ENCODE results near the gene KCNC1.

The KCNC1 gene

GRCh38 chr11:17695454-17696441 is 38.8 kb upstream of the KCNC1 start:
- TF ChIP-seq, protein P1, sequence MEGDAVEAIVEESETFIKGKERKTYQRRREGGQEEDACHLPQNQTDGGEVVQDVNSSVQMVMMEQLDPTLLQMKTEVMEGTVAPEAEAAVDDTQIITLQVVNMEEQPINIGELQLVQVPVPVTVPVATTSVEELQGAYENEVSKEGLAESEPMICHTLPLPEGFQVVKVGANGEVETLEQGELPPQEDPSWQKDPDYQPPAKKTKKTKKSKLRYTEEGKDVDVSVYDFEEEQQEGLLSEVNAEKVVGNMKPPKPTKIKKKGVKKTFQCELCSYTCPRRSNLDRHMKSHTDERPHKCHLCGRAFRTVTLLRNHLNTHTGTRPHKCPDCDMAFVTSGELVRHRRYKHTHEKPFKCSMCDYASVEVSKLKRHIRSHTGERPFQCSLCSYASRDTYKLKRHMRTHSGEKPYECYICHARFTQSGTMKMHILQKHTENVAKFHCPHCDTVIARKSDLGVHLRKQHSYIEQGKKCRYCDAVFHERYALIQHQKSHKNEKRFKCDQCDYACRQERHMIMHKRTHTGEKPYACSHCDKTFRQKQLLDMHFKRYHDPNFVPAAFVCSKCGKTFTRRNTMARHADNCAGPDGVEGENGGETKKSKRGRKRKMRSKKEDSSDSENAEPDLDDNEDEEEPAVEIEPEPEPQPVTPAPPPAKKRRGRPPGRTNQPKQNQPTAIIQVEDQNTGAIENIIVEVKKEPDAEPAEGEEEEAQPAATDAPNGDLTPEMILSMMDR (IDR thresholded peaks at IDR 0.05) = no peak
- Histone ChIP-seq H3K36me3 (ENCODE audit: control insufficient read depth, insufficient read depth, low read length) (no peaks in the 10 kb centered on the region), H3K9ac (no peak overlapping the region), H3K4me1 (no peaks in the 10 kb centered on the region), H3K9me3 (ENCODE audit: control insufficient read depth, low read length) (no peaks in the 10 kb centered on the region), H3K27me3 (ENCODE audit: control insufficient read depth, insufficient read depth, low read length) (no peaks in the 10 kb centered on the region), H3K4me2 (ENCODE audit: low read length) (no peak overlapping the region), H3K79me2 (no peaks in the 10 kb centered on the region), H3K27ac (no peak overlapping the region), H3K4me3 (ENCODE audit: low read depth, low read length) (no peak overlapping the region), H2AFZ (no peak overlapping the region)

- H3K27me3 ChIP-seq (ENCODE audit: control insufficient read depth, insufficient read depth, low read length) = no peaks in the 10 kb centered on the region
Measured at GRCh38 chr11:17696741-17697140, 37.8 kb upstream of the KCNC1 start.

GRCh38 chr11:17697175-17697949 is 37.2 kb upstream of the KCNC1 start:
- Histone ChIP-seq H3K36me3 (ENCODE audit: control insufficient read depth, insufficient read depth, low read length) (no peaks in the 10 kb centered on the region), H3K27ac (no peak overlapping the region), H3K4me3 (ENCODE audit: low read depth, low read length) (no peak overlapping the region), H3K9me3 (ENCODE audit: control insufficient read depth, low read length) (no peaks in the 10 kb centered on the region), H2AFZ (no peak overlapping the region), H3K79me2 (no peaks in the 10 kb centered on the region), H3K4me2 (ENCODE audit: low read length) (no peak overlapping the region), H3K9ac (no peak overlapping the region), H3K4me1 (no peaks in the 10 kb centered on the region), H3K27me3 (ENCODE audit: control insufficient read depth, insufficient read depth, low read length) (no peaks in the 10 kb centered on the region)
- TF ChIP-seq, protein P1 (IDR thresholded peaks at IDR 0.05) = no peak

More at GRCh38 chr11:17696741-17697140, 37.8 kb upstream of the KCNC1 start:
- no peak overlapping the region for H3K4me2 ChIP-seq (ENCODE audit: low read length)
- H3K9ac ChIP-seq = no peak overlapping the region
- H2AFZ ChIP-seq = no peak overlapping the region
- H3K4me3 ChIP-seq (ENCODE audit: low read depth, low read length) = no peak overlapping the region
- no peaks in the 10 kb centered on the region for H3K9me3 ChIP-seq (ENCODE audit: control insufficient read depth, low read length)
- TF ChIP-seq, protein P1 (IDR thresholded peaks at IDR 0.05) = no peak
- no peak overlapping the region for H3K27ac ChIP-seq
- H3K79me2 ChIP-seq = no peaks in the 10 kb centered on the region
- no peaks in the 10 kb centered on the region for H3K36me3 ChIP-seq (ENCODE audit: control insufficient read depth, insufficient read depth, low read length)
- H3K4me1 ChIP-seq = no peaks in the 10 kb centered on the region

DNA sequence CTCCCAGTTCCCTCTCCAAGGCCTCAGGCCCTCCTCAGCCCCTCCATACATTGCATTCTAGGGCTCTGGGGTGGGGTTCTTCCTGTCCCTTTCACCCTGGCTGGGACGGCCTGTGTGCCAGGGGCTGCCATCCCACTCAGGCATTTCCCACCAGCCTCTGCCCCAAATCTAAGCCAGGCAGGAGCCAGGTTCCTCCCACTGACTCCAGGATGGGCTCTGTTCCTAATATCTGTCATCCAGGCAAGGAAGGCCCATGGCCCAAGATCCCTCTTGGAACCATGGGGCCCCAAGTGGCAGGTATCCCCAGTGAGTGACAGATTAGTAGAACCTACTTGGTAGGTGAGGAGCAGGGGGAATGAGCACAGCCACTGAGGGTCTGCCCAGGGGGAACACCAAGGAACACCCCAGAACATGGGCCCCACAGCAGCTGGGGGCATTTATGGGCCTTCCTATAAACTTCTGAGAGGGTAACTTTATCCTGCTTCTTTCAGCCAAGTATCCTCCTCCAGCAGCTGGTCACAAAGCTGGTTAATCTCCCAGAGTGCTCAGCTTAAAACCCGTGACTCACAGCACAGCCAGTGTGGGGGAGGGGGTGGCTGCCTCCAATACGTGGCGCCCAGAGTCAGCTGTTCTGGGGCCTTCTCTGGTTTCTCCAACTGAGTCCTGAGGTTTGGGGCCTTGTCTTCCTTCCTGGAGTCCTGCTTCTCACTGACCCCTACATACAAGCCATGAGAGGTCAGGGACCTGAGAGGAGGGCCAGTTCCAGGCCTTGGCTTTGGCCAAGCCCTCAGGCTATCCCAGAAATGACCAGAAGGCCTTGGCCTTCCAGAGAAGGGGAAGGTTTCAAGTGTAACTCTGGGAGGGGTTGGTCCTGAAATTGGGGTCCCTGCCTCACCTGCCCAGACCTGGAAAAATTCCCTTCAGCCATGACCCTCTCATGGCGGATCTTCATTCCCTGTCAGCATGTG is 35.1 kb upstream of the KCNC1 start:
- H3K79me2 ChIP-seq = no peaks in the 10 kb centered on the region
- H3K4me3 ChIP-seq (ENCODE audit: low read depth, low read length) = no peak overlapping the region
- H3K27ac ChIP-seq = no peak overlapping the region
- TF ChIP-seq, protein P1 (IDR thresholded peaks at IDR 0.05) = no peak
- no peak overlapping the region for H2AFZ ChIP-seq
- H3K36me3 ChIP-seq (ENCODE audit: control insufficient read depth, insufficient read depth, low read length) = no peaks in the 10 kb centered on the region
- no peaks in the 10 kb centered on the region for H3K9me3 ChIP-seq (ENCODE audit: control insufficient read depth, low read length)
- H3K4me2 ChIP-seq (ENCODE audit: low read length) = no peak overlapping the region
- no peaks in the 10 kb centered on the region for H3K4me1 ChIP-seq
- no peaks in the 10 kb centered on the region for H3K27me3 ChIP-seq (ENCODE audit: control insufficient read depth, insufficient read depth, low read length)
- H3K9ac ChIP-seq = no peak overlapping the region
